ENCODE data around the gene SGSM1.

SGSM1 gene

GRCh38 chr22:24965822-24966626 is 160.0 kb downstream of the SGSM1 start:
- peak; percentile 57 for FAIRE-seq
- DNase-seq (ENCODE audit: insufficient read length, low spot score): no peak
- no peak for TF ChIP-seq POLR2A (IDR thresholded peaks at IDR 0.05; ENCODE audit: low read depth, low read length)

GRCh38 chr22:24968066-24968561 is 162.1 kb downstream of the SGSM1 start:
- TF ChIP-seq POLR2A (IDR thresholded peaks at IDR 0.05; ENCODE audit: low read depth, low read length): no peak
- no peak for DNase-seq (ENCODE audit: insufficient read length, low spot score)
- FAIRE-seq: peak; percentile 85

GRCh38 chr22:24969560-24970301 is 163.7 kb downstream of the SGSM1 start:
- FAIRE-seq: peak; percentile 86
- no peak for DNase-seq (ENCODE audit: insufficient read length, low spot score)
- no peak for TF ChIP-seq POLR2A (IDR thresholded peaks at IDR 0.05; ENCODE audit: low read depth, low read length)

- FAIRE-seq: no peak
- TF ChIP-seq POLR2A (IDR thresholded peaks at IDR 0.05; ENCODE audit: low read depth, low read length): no peak
- no peak for DNase-seq (ENCODE audit: insufficient read length, low spot score)
Measured at GRCh38 chr22:24972369-24972768, 166.4 kb downstream of the SGSM1 start.

- no peak for DNase-seq (ENCODE audit: insufficient read length, low spot score)
- no peak for FAIRE-seq
- no peak for TF ChIP-seq POLR2A (IDR thresholded peaks at IDR 0.05; ENCODE audit: low read depth, low read length)
Measured at GRCh38 chr22:24973872-24974271, 167.9 kb downstream of the SGSM1 start.

GRCh38 chr22:24975125-24975640 is 169.2 kb downstream of the SGSM1 start:
- FAIRE-seq (no peak), DNase-seq (ENCODE audit: insufficient read length, low spot score) (no peak)
- no peak for TF ChIP-seq POLR2A (IDR thresholded peaks at IDR 0.05; ENCODE audit: low read depth, low read length)

- FAIRE-seq: no peak
- DNase-seq (ENCODE audit: insufficient read length, low spot score): no peak
- no peak for TF ChIP-seq POLR2A (IDR thresholded peaks at IDR 0.05; ENCODE audit: low read depth, low read length)
Measured at GRCh38 chr22:24975813-24976341, 169.9 kb downstream of the SGSM1 start.

- no peak for DNase-seq (ENCODE audit: insufficient read length, low spot score)
- FAIRE-seq: no peak
- TF ChIP-seq POLR2A (IDR thresholded peaks at IDR 0.05; ENCODE audit: low read depth, low read length): no peak
Measured at GRCh38 chr22:24976442-24977218, 170.6 kb downstream of the SGSM1 start.
